PC-9 (cell line): Measurements from ENCODE around the gene CAMTA1.

Source experiments
- CTCF ChIP-seq: fragments of 200-600 bp; sonication (generic); conservative IDR thresholded peaks from 2 replicates; pipeline ENCODE4 v1.6.1; 2017; ENCODE audit warnings: mixed run types, antibody characterized with exemption, mild to moderate bottlenecking, moderate library complexity
- EZH2 ChIP-seq: fragments of 200-600 bp; sonication (generic); IDR thresholded peaks from 2 replicates; pipeline ENCODE4 v1.8.0; 2017; ENCODE audit warnings: antibody characterized with exemption, low read depth

- no peak for TF ChIP-seq CTCF
- no peak for TF ChIP-seq EZH2
Observed at GRCh38 chr1:7432102-7432899, 647.0 kb downstream of the CAMTA1 start.
